RCC 7860 (cell line): ENCODE data around the gene PSMG4.

Source experiments
- DNase-seq: peaks from one replicate; pipeline ENCODE4 v3.0.0-alpha.2; 2015; ENCODE audit warnings: low spot score
- FAIRE-seq: peaks from 2 replicates; lab custom pipeline; 2012; peaks lifted over from hg19 to GRCh38; lab: Jason Lieb, UNC

PSMG4 gene

DNA sequence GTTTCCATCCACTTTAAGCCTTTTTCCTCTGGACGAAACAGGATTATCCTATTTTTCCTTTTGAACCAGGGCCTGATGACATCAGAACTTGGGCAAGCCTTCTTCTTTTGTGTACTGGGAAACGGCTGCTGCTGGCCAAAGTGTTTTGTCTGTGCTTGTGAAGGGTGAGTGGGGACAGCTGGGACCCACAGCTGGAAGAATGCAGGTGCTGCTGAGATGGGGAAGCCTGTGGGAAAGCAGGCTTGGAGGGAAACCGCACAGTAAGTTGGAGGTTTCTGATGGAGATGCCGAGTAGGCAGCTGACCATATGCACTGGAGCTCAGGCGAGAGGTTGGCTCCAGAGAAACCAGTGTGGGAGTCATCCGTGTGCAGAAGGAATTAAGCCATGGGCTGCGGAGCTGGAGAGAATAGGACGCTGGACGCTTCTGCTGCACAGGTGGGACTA lies 8.5 kb upstream of the PSMG4 start:
- DNase-seq = no peak
- FAIRE-seq = no peak

DNA sequence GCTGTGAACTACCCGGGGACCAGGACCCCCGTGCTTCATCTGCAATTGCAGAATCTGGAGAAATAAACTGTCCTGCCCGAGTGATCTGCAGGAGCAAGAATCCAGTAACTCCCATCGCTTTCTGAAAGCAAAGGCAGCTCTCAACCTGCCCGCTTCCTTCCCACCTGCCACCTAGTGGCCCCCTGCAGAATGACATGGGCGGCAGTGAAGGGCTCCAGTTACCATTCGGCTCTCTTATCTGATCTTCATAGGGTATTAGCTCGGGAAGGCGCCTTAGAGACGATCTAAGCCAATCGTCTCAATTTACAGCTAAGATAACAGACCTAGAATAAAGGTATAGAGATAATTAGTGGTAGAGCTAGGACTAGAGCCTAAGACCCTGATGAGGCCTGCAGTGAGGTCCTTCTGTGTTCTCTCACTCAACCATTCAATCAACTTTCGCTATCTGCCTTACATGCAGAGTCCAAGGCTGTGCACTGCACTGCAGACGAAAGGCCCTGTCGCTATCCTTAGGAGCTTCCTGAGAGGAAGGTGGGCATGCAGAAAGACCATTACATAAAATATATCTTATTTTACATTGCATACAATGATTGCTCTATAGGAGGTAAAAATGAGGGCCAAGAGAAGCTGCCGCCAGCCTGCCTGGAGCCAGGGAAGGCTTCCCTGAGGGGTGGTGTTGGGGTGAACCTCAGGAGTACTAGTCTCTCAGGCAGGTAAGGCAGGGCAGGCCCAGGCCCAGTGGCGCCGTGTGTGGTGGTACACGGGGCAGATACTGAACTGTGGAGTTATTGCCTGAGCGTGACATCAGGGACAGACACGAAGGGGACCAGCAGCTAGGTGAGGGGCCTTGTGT lies 7.1 kb upstream of the PSMG4 start:
- FAIRE-seq (peak; percentile 11), DNase-seq (peak; percentile 65)

DNA sequence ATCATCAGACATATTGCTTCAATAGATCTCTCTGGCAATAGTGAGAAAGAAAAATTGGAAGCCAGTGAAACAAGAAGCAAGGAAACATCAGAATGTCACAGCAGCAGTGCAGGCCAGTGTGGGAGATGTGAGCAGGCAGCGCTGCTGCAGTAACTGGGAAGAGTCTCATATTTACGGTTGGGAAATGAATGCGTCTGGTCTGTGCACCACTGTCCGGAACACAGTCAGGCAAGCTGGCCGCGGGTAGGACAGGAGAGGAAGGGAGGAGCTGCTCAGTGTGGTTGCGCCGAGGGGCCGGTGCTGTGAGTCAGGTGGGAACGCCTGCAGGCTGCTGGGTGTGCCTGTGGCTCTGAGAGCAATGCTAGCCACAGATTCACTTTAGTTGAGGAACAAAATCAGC lies 6.4 kb upstream of the PSMG4 start:
- DNase-seq = no peak
- no peak for FAIRE-seq

DNA sequence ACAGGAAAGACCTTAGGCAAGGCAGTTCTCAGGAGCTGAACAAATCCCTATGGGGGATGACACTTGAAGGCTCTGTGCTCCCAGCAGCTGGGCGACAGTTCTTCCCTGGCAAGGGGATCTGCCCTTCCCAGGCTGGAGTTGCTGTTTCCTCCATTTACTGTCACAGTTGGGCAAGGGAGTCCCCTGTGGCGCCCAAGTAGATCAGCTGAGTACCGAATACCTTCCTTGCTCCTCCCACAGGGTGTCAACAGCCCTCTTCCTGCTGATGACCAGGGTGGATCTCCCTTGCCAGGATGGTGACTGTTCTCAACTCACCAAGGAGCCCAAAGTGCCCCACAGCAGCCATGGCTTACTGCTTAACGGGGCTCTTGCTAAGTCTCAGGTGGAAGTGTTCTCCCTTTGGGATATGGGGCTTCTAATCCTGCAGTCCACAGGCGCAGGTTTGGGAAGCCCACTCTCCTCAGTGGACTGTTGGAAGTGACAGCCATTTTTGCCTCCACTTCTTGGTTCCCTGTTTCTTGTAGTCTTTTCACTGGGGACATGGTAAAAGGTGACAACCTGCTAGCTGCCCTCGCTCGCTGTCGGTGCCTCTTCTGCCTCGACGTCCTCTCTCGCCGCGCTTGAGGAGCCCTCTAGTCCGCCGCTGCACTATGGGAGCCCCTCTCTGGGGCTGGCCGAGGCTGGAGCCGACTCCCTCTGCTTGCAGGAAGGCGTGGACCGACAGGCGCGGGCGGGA lies 5.7 kb upstream of the PSMG4 start:
- no peak for FAIRE-seq
- no peak for DNase-seq

DNA sequence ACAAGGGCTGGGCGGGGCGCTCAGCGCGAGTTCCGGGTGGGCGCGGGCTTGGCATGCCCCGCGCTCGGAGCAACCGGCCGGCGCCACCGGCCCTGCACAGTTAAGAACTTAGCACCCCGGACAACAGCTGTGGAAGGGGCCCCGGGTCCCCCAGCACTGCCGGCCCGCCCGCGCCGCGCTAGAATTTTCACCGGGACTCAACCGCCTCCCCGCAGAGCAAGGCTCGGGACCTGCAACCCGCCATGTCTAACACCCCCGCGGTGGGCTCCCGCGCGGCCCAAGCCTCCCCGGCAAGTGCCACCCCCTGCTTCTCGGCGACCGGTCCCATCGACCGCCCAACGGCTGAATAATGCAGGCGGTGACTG lies 5.2 kb upstream of the PSMG4 start:
- DNase-seq (no peak), FAIRE-seq (no peak)

DNA sequence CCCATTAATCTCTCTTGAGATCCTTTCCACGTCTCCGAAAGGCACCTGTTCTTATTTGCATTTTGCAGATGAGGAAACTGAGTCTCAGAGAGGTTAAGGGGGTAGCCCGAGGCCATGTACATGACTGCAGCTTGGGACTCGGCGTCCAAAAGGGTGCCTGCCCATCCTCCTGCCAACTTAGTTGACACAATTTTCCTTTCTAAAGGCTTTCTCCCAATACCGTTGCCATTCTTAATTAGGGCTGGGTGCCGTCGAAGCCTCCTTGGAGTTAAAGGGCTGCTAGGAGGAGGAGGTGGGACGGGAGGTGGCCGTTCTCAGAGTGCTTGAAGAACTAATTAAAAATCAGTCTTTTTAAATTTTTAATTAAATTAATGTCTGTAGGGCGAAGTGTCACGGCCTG lies 546 bp upstream of the PSMG4 start:
- DNase-seq (no peak), FAIRE-seq (no peak)

DNA sequence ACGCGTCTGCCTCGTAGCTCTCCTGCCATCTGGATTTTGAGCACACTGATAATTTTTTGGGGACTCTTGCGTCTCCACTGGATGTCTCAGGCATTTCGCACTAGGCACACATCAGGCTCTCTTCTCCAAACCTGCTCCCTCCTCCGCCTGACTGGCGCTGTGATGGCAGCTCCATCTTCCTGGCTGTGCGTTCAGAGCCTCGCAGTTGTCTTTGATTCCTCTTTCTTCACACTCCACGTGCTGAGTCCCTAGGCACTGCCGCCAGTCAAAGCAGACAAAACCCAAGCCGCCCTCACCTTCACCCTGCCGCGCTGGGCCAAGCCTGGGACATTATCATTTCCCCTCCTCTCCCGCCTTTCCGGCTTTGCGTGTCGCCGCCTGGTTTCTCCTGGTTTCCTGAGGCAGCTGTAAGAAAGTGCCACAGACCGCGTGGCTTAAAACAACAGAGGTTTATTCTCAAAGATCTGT lies 778 bp downstream of the PSMG4 start:
- FAIRE-seq (no peak), DNase-seq (peak; percentile 9)

DNA sequence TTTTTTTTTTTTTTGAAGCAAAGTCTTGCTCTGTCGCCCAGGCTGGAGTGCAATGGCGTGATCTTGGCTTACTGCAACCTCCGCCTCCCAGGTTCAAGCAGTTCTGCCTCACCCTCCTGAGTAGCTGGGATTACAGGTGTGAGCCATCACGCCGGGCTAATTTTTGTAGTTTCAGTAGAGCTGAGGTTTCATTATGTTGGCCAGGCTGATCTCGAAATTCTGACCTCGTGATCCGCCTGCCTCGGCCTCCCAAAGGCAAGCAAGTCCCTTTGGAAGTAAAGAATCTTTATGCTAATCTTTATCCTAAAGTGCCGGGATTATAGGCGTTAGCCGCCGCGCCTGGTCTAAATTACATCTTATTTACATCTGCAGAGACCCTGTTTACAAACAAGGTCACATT lies 1.5 kb downstream of the PSMG4 start:
- FAIRE-seq (no peak), DNase-seq (no peak)

DNA sequence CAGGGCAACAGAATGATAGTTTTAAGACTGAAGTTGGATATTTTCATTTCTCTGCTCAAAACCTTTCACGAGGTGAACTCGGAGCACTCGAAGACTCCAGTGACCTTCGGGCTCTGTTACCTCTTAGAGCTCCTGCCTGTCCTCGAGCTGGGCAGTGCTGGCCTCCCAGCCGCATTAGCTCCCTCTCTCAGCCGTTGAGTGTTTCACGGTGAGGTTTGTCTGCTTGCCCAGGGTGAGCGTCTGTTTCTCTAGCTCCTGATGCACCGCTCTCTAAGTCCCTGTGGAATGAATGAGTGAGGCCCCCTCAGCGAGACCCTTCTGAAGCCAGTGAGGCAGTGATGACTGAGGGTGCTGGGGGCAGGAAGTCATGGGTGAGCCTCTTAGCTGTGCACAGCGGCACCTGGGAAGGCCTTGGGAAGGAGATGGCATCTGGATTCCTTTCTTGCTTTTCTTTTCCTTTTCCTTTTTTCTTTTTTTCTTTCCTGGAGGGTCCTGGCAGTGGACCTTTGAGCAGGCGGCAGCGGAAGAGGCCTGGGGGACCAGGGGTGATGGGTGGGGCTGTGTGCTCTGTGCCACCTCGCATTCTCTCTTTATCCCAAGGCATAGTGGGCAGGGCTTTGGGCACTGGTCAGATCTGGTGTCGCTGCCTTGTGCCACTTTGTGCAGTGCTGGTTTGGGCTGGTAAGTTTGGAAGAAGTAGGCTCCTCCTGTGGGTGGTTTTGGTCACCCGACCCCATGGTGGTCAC lies 2.2 kb downstream of the PSMG4 start:
- no peak for DNase-seq
- no peak for FAIRE-seq

DNA sequence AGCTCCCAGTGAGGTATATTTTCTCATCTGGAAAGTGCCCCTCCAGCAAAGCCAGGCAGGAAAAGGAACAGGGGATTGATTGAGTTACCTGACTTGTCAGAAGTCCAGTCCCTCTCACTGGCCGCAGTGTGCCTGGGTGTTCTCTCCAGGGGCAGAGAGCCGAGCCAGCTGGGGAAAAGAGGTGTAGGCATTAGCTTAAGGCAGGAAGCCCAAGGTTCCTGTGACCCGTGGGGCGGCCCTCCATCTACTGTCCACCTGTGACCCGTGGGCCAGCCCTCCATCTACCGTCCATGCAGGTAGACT lies 2.7 kb downstream of the PSMG4 start:
- DNase-seq (no peak), FAIRE-seq (no peak)

DNA sequence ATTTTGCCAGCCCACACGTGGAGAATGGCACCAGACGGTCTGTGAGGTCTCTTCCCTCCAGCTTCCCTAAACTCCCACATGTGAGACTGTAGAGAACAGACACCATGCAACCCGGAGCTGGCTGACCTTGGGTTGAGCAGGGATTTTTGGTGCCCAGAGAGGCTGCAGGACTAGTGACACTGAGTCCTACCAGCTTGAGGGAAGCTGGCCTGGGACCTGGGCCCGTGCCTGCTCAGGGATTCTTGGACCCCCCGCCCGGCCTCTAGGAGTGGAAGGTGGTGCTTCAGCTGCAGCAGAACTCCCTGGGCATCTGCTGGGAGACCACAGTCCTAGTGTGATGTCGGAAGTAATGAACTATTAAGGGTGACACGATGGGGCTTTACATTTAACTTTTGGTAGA lies 3.2 kb downstream of the PSMG4 start:
- DNase-seq = no peak
- no peak for FAIRE-seq

DNA sequence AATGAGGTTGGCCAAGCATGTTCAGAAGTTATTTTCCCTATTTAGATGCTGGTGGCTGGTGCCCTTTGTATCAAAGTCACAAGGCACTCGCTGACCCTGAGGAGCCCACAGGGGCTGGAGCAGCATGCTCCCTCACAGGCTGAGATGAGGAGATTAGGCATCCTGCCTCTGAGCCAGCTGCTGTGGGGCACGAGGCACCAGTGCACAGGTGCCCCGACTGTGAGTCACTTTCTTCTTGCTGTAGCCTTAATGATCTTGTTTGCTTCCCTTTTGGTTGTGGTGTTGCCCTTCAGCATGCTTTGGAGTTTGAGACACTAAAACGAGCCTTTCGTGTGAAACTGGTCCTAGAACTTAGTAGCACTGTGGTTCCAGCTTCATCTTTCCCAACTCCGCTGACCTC lies 4.3 kb downstream of the PSMG4 start:
- FAIRE-seq (no peak), DNase-seq (no peak)

DNA sequence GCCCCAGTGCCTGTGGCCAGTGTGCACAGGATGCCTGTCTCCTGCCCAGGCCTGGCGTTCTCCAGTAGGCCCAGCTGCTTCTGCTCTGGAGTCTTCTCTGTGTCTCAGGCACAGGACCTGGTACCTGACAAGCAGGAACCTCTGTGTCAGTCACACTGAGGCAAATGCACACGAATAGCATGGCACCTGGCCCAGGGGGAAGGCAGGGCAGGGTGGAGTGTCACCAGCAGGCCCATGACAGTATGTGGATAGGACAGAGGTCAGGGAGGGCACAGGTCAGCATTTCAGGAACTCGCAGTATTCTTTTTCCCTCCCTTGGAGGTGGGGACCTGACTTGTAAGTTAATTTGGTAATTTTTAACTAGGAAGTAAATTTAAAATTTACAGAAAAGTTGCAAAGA lies 5.6 kb downstream of the PSMG4 start:
- no peak for DNase-seq
- no peak for FAIRE-seq

DNA sequence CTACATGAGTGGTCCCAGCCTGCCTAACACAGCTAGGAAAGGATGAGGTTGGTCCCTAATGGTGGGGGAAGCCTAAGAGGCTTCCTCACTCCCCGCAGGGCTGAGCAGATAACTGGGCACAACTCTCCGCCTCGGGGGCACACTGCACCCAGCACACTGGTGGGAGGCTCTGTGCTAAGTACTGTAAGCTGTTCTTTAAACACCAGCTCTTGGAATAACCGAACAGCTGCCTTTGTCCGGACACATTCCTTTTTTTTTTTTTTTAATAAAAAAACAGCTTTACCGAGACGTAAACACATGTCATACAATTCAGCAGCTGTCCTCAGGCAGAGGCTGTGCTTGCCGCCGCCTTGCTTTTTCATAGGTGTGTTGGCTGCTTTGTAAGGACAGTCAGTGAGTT lies 6.9 kb downstream of the PSMG4 start:
- DNase-seq (no peak), FAIRE-seq (no peak)

DNA sequence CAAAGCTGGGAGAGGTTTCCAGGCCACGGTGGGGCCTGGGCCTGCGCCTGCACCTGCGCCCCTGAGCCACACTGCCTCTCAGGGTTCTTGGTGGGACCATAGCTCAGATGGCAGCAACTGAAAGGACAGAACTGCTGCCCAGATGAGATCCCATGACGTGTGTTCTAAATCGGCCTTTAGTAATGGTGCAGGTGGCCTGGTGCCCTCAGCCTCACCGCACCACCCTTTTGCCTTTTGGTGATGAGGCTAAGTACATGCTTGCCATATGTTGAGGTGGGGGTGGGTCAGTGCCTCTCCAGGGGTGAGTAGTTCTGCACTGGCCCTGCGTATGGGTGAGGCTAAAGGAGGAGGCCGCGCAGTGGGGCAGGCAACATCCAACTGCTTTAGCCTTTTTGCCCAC lies 7.4 kb downstream of the PSMG4 start:
- DNase-seq = no peak
- FAIRE-seq = no peak

DNA sequence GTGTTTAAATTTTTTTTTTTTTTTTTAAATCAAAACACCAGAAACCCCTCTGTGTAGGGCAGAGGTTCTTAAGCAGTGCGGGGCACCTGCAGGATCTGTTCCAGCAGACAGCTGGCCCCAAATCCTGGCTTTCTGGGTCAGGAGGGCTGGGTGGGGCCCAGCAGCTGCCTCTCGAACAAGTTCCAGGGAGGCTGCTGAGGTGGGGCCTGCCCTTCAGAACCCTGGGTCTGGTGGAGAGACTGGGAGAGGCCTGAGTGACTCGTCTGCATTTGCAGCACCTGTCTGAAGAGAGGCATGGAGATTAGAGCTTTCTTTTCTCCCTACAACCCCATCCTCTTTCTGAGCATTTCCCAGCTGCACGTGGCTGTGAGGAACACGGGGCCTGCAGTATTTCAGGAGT lies 8.4 kb downstream of the PSMG4 start:
- no peak for DNase-seq
- no peak for FAIRE-seq

DNA sequence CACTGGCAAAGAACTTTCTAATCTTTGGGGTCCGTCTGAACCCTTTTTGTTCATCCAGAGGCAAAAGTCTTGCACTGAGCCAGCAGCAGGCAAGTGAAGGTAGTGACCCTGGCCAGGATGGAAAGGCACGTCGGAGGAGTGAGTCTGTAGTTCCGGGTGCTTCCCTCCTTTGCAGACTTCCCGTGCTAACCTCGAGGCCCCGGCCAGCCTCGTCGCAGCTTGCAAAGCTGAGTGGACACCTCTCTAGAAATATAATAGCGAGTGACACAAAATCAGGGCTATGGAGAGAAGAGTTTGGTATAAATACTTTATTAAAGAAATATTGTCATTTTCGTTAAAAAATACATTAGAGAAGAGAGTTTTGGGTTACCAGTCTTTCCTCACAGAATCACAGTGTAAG lies 9.9 kb downstream of the PSMG4 start:
- FAIRE-seq (no peak), DNase-seq (no peak)

DNA sequence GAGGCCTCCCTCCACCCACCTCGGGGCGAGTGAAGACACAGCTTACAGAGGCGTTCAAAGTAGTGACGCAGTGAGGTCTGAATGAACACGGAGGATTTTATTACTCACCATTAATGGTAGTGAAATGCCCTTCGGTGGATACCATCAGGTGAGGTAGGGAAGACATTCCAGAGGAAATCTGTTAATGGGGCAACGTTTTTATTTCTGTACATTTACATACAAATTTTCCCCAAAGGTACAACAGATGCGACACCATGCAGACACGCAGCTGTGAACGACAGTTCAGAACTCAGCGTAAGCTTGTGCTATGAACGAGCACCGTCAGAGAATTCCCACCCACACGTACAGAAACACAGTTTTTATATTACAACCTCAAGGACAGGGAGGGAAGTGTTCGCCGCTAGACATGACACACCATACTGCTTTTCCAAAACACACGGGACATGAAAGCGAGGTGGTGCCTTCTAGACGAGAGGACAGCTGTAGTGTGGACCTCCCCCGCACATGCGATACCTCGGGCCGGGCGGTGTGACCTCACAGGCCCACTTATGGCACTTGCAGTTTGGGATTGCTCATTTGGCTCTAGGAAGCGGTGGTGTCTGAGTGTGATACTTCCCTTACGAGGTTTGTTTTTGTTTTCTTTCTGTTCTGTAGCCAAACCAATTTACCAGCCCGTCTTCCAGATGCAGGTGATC lies 10.7 kb downstream of the PSMG4 start:
- FAIRE-seq (no peak), DNase-seq (no peak)

DNA sequence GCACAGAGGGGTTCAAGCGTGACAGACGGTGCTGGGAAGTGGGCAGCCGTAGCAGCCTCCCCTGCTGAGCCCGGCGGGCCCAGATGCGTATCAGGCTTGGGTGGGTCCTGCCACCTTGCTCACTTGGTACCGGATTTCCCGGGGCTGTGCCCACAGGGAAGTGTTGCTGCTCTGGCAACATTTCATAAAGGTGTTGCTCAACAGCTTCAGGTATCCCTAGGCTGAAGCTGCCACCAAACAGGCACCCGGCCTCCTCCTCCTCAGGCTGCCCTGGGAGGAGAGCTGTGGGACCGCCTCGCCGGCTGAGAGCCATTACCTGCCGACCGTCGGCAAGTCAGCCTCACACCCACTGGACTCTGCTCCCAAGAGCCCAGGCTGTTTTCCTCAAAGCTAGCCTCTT lies 11.5 kb downstream of the PSMG4 start:
- DNase-seq (no peak), FAIRE-seq (no peak)

DNA sequence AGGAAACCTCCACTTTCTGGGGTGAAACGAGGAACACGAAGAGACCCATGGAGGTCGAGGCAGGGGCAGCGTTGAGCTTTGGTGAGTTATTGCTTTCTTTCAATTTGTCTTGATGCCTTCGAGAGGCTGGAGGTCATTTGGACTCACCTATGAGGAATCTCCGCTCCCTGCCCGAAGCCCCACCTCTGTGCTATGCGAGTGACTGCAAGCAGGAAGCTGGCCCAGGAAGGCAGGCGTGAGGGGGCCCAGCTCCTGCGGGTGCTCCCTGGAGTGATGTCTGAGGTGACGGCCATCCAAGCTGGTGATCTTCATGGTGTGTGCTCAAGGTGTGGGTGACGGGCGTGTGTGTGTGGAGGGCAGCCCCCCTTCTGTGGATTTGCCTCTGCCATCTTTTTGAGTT lies 13.0 kb downstream of the PSMG4 start:
- DNase-seq = no peak
- no peak for FAIRE-seq

DNA sequence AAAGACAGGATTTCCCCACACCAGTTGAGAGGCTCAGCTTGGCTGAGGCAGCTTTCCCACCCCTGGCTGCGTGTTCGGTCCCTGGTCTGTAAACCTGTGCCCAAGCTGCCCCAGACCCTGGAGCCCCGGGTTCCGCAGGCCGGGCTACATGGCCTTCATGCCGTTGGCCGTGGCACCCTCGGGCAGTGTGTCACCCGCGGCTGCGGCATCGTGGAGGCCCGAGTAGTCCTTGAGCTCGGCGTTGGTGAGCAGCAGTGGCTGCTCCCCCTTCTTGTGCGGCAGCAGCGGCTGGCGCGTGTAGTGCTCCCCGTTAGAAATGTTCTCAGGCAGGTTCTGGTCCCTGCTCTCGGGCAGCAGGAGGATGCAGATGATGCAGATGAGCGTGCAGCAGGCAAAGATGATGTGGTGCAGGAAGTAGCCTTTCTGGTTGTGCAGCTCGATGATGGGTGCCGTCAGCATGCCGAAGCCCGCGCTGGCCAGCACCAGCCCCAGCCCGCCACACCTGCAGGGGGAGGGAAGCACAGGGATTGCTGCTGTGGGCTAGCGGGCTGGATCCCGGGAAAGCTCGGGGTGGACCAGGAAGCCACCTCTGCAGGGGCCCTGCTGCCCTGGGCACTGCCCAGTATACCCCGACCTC lies 14.3 kb downstream of the PSMG4 start:
- no peak for DNase-seq
- no peak for FAIRE-seq
